ENCODE results near the gene PCDH9.

PCDH9 gene

DNA sequence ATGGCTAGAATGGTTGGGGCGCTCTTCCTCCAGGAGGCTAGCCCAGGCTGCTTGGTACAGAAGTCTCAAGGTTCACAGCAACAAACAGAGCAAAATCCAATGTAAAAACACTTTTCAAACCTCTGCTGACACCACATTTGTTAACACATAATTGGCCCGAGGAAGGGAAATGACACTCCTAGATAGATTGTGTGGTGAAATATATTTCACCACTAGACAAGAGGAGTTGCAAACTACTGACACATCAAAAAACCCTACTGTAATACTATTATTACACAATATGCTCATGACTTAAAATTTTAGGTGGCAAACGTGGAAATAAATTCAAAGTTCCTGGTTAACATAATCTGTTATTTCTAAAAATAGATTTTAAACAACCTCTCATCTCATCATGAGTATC is 643.6 kb downstream of the PCDH9 start:
- Histone ChIP-seq H3K27me3 (ENCODE audit: control insufficient read depth, insufficient read depth, low read length) (no peaks in the 10 kb centered on the region), H3K9me3 (ENCODE audit: control insufficient read depth, insufficient read depth, low read length) (no peaks in the 10 kb centered on the region), H3K27ac (ENCODE audit: low read depth, low read length) (no peak overlapping the region), H3K9ac (ENCODE audit: low read depth, low read length) (no peak overlapping the region), H3K4me3 (ENCODE audit: low read depth, low read length) (no peak overlapping the region), H3K4me1 (ENCODE audit: control insufficient read depth, insufficient read depth, low read length) (peaks cover 5% of the 10 kb centered on the region), H3K36me3 (ENCODE audit: control insufficient read depth, insufficient read depth, low read length) (no peaks in the 10 kb centered on the region)

DNA sequence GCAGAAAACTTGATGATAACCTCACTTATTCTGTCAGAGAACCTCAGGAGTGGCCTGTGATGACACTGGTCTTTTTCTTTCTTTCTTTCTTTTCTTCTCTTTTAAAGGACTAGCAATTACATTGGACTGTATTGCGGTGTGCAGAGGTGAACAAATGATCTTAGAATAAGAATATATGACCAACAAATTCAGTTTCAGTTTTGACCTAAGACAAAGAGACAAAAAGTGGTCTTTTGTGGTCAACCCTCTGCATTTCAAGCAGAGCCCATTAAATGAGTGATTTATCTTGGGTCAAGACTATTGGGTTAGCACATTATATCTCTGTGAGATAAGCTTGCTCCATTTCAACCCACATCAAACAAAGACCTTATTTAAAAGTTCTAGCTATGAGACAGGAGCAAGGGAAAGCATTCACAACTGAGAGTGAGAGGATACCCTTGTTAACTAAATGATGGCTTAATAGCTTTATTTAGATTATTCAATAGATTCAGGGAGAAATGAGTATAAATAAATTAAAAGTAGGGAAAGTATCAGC is 644.4 kb downstream of the PCDH9 start:
- Histone ChIP-seq H3K27ac (ENCODE audit: low read depth, low read length) (no peak overlapping the region), H3K36me3 (ENCODE audit: control insufficient read depth, insufficient read depth, low read length) (no peaks in the 10 kb centered on the region), H3K9me3 (ENCODE audit: control insufficient read depth, insufficient read depth, low read length) (no peaks in the 10 kb centered on the region), H3K27me3 (ENCODE audit: control insufficient read depth, insufficient read depth, low read length) (no peaks in the 10 kb centered on the region), H3K4me3 (ENCODE audit: low read depth, low read length) (no peak overlapping the region), H3K4me1 (ENCODE audit: control insufficient read depth, insufficient read depth, low read length) (peaks cover 13% of the 10 kb centered on the region), H3K9ac (ENCODE audit: low read depth, low read length) (no peak overlapping the region)

GRCh38 chr13:66581675-66582074 is 648.5 kb downstream of the PCDH9 start:
- H3K9me3 ChIP-seq (ENCODE audit: control insufficient read depth, insufficient read depth, low read length), result no peaks in the 10 kb centered on the region
- H3K27me3 ChIP-seq (ENCODE audit: control insufficient read depth, insufficient read depth, low read length), result no peaks in the 10 kb centered on the region
- H3K9ac ChIP-seq (ENCODE audit: low read depth, low read length), result no peak overlapping the region
- H3K4me3 ChIP-seq (ENCODE audit: low read depth, low read length), result no peak overlapping the region; the same call in 1 of the 2 replicates
- peaks cover 14% of the 10 kb centered on the region for H3K4me1 ChIP-seq (ENCODE audit: control insufficient read depth, insufficient read depth, low read length)
- no peaks in the 10 kb centered on the region for H3K36me3 ChIP-seq (ENCODE audit: control insufficient read depth, insufficient read depth, low read length)
- no peak overlapping the region for H3K27ac ChIP-seq (ENCODE audit: low read depth, low read length)

DNA sequence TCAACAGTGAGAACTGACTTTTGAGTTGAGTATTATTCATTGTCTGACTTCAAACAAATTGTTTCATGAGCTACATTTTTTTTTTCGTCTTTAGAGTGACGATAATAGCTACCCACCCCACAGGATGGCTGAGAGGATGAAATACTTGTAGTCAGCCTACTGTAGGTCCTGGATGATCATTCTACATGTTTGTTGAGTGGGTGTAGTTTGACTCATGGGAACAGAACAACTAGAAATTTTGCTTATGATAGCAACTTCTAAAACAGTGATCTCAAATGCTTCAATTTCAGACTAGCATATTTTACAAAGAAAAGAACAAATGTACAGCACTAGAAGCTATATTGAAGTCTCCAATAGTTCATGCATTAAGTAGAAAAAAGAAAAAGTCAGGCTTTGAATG is 651.8 kb downstream of the PCDH9 start:
- Histone ChIP-seq H3K4me3 (ENCODE audit: low read depth, low read length) (no peak overlapping the region), H3K4me1 (ENCODE audit: control insufficient read depth, insufficient read depth, low read length) (peaks cover 14% of the 10 kb centered on the region), H3K36me3 (ENCODE audit: control insufficient read depth, insufficient read depth, low read length) (no peaks in the 10 kb centered on the region), H3K27ac (ENCODE audit: low read depth, low read length) (no peak overlapping the region), H3K27me3 (ENCODE audit: control insufficient read depth, insufficient read depth, low read length) (no peaks in the 10 kb centered on the region), H3K9ac (ENCODE audit: low read depth, low read length) (no peak overlapping the region), H3K9me3 (ENCODE audit: control insufficient read depth, insufficient read depth, low read length) (no peaks in the 10 kb centered on the region)

DNA sequence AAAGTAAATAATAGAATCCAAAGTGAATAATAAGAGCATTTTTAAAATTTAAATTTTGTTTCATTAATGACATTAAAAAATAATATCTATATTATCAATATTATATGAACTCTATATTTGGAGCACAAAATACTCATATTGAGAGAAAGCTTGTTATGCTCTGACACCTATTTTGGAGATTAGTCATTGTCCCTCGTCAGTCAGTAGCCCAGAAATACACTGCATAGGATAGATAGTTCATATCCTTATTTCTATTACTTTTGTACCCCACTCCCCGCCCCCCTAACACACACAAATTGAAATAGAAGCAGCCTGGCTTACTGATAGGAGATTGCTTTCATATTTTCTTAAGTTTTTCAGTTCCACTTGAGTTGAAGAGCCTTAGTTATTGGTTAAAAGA is 652.8 kb downstream of the PCDH9 start:
- H3K4me1 ChIP-seq (ENCODE audit: control insufficient read depth, insufficient read depth, low read length), result peaks cover 14% of the 10 kb centered on the region
- H3K27ac ChIP-seq (ENCODE audit: low read depth, low read length), result no peak overlapping the region
- H3K4me3 ChIP-seq (ENCODE audit: low read depth, low read length), result no peak overlapping the region
- H3K9me3 ChIP-seq (ENCODE audit: control insufficient read depth, insufficient read depth, low read length), result no peaks in the 10 kb centered on the region
- H3K27me3 ChIP-seq (ENCODE audit: control insufficient read depth, insufficient read depth, low read length), result no peaks in the 10 kb centered on the region
- H3K9ac ChIP-seq (ENCODE audit: low read depth, low read length), result no peak overlapping the region
- H3K36me3 ChIP-seq (ENCODE audit: control insufficient read depth, insufficient read depth, low read length), result no peaks in the 10 kb centered on the region

- Histone ChIP-seq H3K27ac (ENCODE audit: low read depth, low read length) (no peak overlapping the region), H3K4me1 (ENCODE audit: control insufficient read depth, insufficient read depth, low read length) (peaks cover 7% of the 10 kb centered on the region), H3K4me3 (ENCODE audit: low read depth, low read length) (no peak overlapping the region), H3K9ac (ENCODE audit: low read depth, low read length) (no peak overlapping the region), H3K36me3 (ENCODE audit: control insufficient read depth, insufficient read depth, low read length) (no peaks in the 10 kb centered on the region), H3K9me3 (ENCODE audit: control insufficient read depth, insufficient read depth, low read length) (no peaks in the 10 kb centered on the region), H3K27me3 (ENCODE audit: control insufficient read depth, insufficient read depth, low read length) (no peaks in the 10 kb centered on the region)
These were observed 653.8 kb downstream of the PCDH9 start for GRCh38 chr13:66576381-66576780.

DNA sequence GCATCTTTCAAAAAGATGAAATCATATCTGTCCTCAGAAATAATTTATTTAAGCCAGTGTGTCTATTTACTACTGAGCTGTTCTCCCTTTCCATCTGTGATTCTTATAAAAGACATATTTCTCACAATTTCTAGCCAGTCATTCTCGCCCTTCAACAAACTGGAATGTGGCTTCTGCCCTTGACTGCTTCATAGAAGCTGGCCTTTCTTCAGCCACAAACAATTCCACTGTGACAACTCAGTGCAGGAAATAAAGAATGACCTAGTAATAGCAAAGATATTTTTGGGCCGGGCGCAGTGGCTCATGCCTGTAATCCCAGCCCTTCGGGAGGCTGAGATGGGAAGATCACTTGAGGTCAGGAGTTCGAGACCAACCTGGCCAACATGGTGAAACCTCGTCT is 655.5 kb downstream of the PCDH9 start:
- H3K4me3 ChIP-seq (ENCODE audit: low read depth, low read length), result no peak overlapping the region
- no peak overlapping the region for H3K9ac ChIP-seq (ENCODE audit: low read depth, low read length)
- H3K27ac ChIP-seq (ENCODE audit: low read depth, low read length), result no peak overlapping the region
- H3K27me3 ChIP-seq (ENCODE audit: control insufficient read depth, insufficient read depth, low read length), result no peaks in the 10 kb centered on the region
- H3K36me3 ChIP-seq (ENCODE audit: control insufficient read depth, insufficient read depth, low read length), result no peaks in the 10 kb centered on the region
- no peaks in the 10 kb centered on the region for H3K4me1 ChIP-seq (ENCODE audit: control insufficient read depth, insufficient read depth, low read length)
- no peaks in the 10 kb centered on the region for H3K9me3 ChIP-seq (ENCODE audit: control insufficient read depth, insufficient read depth, low read length)

GRCh38 chr13:66567899-66568612 is 662.1 kb downstream of the PCDH9 start:
- H3K27ac ChIP-seq (ENCODE audit: low read depth, low read length), result no peak overlapping the region
- H3K9ac ChIP-seq (ENCODE audit: low read depth, low read length), result no peak overlapping the region
- no peaks in the 10 kb centered on the region for H3K36me3 ChIP-seq (ENCODE audit: control insufficient read depth, insufficient read depth, low read length)
- no peaks in the 10 kb centered on the region for H3K27me3 ChIP-seq (ENCODE audit: control insufficient read depth, insufficient read depth, low read length)
- H3K9me3 ChIP-seq (ENCODE audit: control insufficient read depth, insufficient read depth, low read length), result no peaks in the 10 kb centered on the region
- H3K4me1 ChIP-seq (ENCODE audit: control insufficient read depth, insufficient read depth, low read length), result no peaks in the 10 kb centered on the region
- no peak overlapping the region for H3K4me3 ChIP-seq (ENCODE audit: low read depth, low read length)

- Histone ChIP-seq H3K4me3 (ENCODE audit: low read depth, low read length) (no peak overlapping the region), H3K27ac (ENCODE audit: low read depth, low read length) (no peak overlapping the region), H3K36me3 (ENCODE audit: control insufficient read depth, insufficient read depth, low read length) (no peaks in the 10 kb centered on the region), H3K27me3 (ENCODE audit: control insufficient read depth, insufficient read depth, low read length) (no peaks in the 10 kb centered on the region), H3K9ac (ENCODE audit: low read depth, low read length) (no peak overlapping the region), H3K4me1 (ENCODE audit: control insufficient read depth, insufficient read depth, low read length) (no peaks in the 10 kb centered on the region), H3K9me3 (ENCODE audit: control insufficient read depth, insufficient read depth, low read length) (no peaks in the 10 kb centered on the region)
These were observed 664.9 kb downstream of the PCDH9 start for GRCh38 chr13:66565279-66565678.

GRCh38 chr13:66563076-66563475 is 667.1 kb downstream of the PCDH9 start:
- Histone ChIP-seq H3K27me3 (ENCODE audit: control insufficient read depth, insufficient read depth, low read length) (no peaks in the 10 kb centered on the region), H3K4me1 (ENCODE audit: control insufficient read depth, insufficient read depth, low read length) (peaks cover 10% of the 10 kb centered on the region), H3K36me3 (ENCODE audit: control insufficient read depth, insufficient read depth, low read length) (no peaks in the 10 kb centered on the region), H3K9me3 (ENCODE audit: control insufficient read depth, insufficient read depth, low read length) (no peaks in the 10 kb centered on the region), H3K9ac (ENCODE audit: low read depth, low read length) (no peak overlapping the region), H3K27ac (ENCODE audit: low read depth, low read length) (no peak overlapping the region), H3K4me3 (ENCODE audit: low read depth, low read length) (no peak overlapping the region)

DNA sequence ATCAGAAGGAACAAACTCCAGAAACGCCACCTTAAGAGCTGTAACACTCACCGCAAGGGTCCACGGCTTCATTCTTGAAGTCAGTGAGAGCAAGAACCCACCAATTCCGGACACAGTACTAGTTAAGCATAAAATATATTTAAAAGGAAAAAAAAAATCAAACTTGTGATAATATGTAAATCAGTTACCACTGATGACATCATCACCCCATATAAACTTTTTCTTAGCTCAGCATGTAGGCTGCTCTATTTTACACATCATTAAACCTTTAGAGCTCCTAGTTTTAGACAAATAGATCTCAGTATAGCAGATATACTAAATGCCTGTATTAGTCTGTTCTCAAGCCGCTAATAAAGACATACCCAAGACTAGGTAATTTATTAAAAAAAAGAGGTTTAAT is 668.1 kb downstream of the PCDH9 start:
- Histone ChIP-seq H3K4me3 (ENCODE audit: low read depth, low read length) (no peak overlapping the region), H3K4me1 (ENCODE audit: control insufficient read depth, insufficient read depth, low read length) (peaks cover 10% of the 10 kb centered on the region), H3K9ac (ENCODE audit: low read depth, low read length) (no peak overlapping the region), H3K27ac (ENCODE audit: low read depth, low read length) (no peak overlapping the region), H3K36me3 (ENCODE audit: control insufficient read depth, insufficient read depth, low read length) (no peaks in the 10 kb centered on the region), H3K27me3 (ENCODE audit: control insufficient read depth, insufficient read depth, low read length) (no peaks in the 10 kb centered on the region), H3K9me3 (ENCODE audit: control insufficient read depth, insufficient read depth, low read length) (no peaks in the 10 kb centered on the region)
